GM10248 (cell line): ENCODE results near the gene DLG2.
"Not testable (repeated sequence)": the region's sequence is repeated elsewhere in the genome, so short reads cannot be mapped to it uniquely, and the experiment has no call there.

Source experiments
- CTCF ChIA-PET: fragments of 300-600 bp; sonication (Branson Sonifier 250); formaldehyde crosslinking; extraction: SDS; loops from one replicate; lab custom pipeline; 2021; ENCODE audit warnings: antibody characterized with exemption; lab: Yijun Ruan, JAX
- POLR2A ChIA-PET: fragments of 350-650 bp; sonication (Branson Sonifier 250); formaldehyde crosslinking; extraction: SDS; loops from one replicate; lab custom pipeline; 2020; ENCODE audit warnings: antibody characterized with exemption; lab: Yijun Ruan, JAX
- DNase-seq: peaks from one replicate; pipeline ENCODE4 v3.0.0; 2012; ENCODE audit errors: extremely low spot score
- TF ChIP-seq, protein P1 (sequence below): IDR thresholded peaks from 2 replicates; pipeline ENCODE4 v1.5.1; 2012; ENCODE audit warnings: mild to moderate bottlenecking, low read depth; ENCODE audit errors: extremely low read depth, missing control alignments, control extremely low read depth

The DLG2 gene

DNA sequence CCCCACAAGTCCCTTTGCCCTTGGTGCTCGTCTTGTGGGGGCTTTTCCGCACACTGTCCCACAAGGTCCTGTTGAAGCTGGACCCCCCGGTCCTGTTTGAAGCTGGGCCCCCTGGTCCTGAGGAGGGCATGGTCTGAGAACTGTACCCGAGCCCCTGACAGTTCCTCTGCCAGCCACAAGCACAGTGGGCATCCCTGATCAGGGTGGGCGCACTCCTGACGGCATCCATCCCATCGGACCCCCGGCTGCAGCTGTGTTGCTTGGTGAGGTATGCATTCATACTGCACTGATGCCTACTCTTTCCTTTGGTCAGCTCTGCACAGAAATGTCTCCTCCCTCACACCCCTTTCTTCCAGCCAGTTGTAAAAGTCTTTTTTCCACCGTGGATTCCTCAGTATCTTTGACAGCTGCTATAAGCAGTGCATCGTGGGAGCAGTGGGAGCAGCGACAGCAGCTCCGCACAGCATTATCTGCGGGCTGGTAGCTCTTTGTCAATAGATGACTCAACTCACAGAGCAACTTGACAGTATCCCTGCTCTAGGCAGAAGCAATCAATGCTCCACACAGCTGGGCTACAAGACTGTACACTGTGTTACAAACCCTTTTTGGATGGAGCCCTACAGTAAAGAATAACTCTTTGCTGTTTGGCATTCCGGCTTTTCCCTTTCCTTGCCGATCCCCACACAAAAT, 1310.1 kb downstream of the DLG2 start:
- ChIA-PET POLR2A (no interaction called here), CTCF (interaction anchor here (0.9 to 1.5 kb wide), 2 partner anchors 14 to 21 kb away, joined by 3 to 5 read pairs; no protein-coding TSS in a partner anchor)
- DNase-seq = no peak
- TF ChIP-seq, protein P1, sequence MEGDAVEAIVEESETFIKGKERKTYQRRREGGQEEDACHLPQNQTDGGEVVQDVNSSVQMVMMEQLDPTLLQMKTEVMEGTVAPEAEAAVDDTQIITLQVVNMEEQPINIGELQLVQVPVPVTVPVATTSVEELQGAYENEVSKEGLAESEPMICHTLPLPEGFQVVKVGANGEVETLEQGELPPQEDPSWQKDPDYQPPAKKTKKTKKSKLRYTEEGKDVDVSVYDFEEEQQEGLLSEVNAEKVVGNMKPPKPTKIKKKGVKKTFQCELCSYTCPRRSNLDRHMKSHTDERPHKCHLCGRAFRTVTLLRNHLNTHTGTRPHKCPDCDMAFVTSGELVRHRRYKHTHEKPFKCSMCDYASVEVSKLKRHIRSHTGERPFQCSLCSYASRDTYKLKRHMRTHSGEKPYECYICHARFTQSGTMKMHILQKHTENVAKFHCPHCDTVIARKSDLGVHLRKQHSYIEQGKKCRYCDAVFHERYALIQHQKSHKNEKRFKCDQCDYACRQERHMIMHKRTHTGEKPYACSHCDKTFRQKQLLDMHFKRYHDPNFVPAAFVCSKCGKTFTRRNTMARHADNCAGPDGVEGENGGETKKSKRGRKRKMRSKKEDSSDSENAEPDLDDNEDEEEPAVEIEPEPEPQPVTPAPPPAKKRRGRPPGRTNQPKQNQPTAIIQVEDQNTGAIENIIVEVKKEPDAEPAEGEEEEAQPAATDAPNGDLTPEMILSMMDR = no peak

GRCh38 chr11:84313830-84314359, 1313.2 kb downstream of the DLG2 start:
- ChIA-PET CTCF (no interaction called here), POLR2A (no interaction called here)
- no peak for DNase-seq
- TF ChIP-seq, protein P1 = no peak

DNA sequence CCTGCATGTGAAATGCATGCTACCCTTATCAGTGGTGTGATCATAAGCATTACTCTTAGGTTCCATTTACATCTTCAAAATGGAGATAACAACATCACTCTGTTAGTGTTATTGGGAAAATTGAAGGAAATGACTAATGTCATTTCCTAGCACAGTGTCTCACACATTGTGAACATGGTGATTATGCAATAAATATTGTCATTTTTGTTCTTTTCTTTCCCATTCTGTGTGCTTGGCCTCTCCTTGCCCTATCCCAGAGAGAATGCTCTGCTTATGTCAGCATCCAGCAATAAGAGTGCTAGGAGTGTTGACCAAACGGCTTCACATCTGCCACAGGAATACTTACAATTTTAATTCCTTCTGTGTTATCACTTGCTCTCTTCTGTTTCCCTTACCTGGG, 1316.9 kb downstream of the DLG2 start:
- TF ChIP-seq, protein P1 = no peak
- ChIA-PET POLR2A (no interaction called here), CTCF (interaction anchor here (1.1 kb wide), 1 partner anchor 12 kb away, joined by 3 read pairs; no protein-coding TSS in a partner anchor)
- DNase-seq = no peak

GRCh38 chr11:84308491-84308890, 1318.7 kb downstream of the DLG2 start:
- DNase-seq, CTCF ChIA-PET, POLR2A ChIA-PET: not testable (repeated sequence)

DNA sequence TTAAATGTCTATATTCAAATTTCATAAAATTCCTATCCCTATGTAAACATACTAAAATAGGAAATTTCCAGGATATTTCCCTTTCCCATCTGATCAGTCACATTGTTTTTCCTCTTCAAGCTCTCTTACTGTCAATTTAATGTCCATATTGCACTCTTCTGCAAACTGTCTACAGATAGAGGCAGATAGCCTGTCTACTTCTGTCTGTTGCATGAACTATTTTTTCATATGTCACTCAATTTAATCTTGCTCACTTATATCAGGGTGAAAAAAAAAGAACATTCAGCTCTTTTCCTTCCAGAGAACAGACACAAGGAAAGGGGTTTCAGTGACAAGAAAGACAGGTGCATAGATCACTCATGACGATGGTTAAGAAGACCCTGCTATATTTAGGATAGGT, 1327.1 kb downstream of the DLG2 start:
- ChIA-PET POLR2A (no interaction called here), CTCF (no interaction called here)
- TF ChIP-seq, protein P1 = no peak
- DNase-seq = no peak

- POLR2A ChIA-PET = no interaction called here
- no peak for DNase-seq
- TF ChIP-seq, protein P1 = no peak
- CTCF ChIA-PET = no interaction called here
Measured at GRCh38 chr11:84297570-84297969, 1329.6 kb downstream of the DLG2 start.

GRCh38 chr11:84295815-84296214, 1331.3 kb downstream of the DLG2 start:
- ChIA-PET CTCF (no interaction called here), POLR2A (no interaction called here)
- TF ChIP-seq, protein P1 = no peak

More at GRCh38 chr11:84295815-84296214, 1331.3 kb downstream of the DLG2 start:
- DNase-seq = no peak
